Caco-2 (cell line): Measurements from ENCODE around the gene IDNK. TPM values are rescaled to one million over a fixed set of nuclear protein-coding genes. Genes with fewer than 3 reads are reported as not detected.

Experiments used
- BruUV-seq: library from RNA; stranded (reverse); fragments of 400-500 nt; replicated peaks from 2 replicates; lab custom pipeline; 2021; lab: Mats Ljungman, UMichigan
- CTCF ChIA-PET: fragments of 300-600 bp; sonication (Branson Sonifier 250); formaldehyde crosslinking; loops from one replicate; lab custom pipeline; 2022; ENCODE audit warnings: antibody characterized with exemption; lab: Charles Lee
- POLR2A ChIA-PET: fragments of 300-600 bp; sonication (Branson Sonifier 250); formaldehyde crosslinking; loops from one replicate; lab custom pipeline; 2022; ENCODE audit warnings: antibody characterized with exemption; lab: Charles Lee
- DNase-seq, 2 experiments: peaks; one replicate each; pipeline versions ENCODE4 v3.0.0 to v3.0.0-alpha.2; 2020 to 2022
- H3K27me3 ChIP-seq: replicated peaks from 2 replicates; pipeline ENCODE4 v1.6.0; 2011; ENCODE audit warnings: low read length; ENCODE audit not compliant: control insufficient read depth, insufficient read depth
- H3K36me3 ChIP-seq: 2 replicates; pipeline ENCODE4 v1.5.1; 2011; ENCODE audit warnings: low read length; ENCODE audit not compliant: control insufficient read depth, insufficient read depth
- H3K4me1 ChIP-seq: fragments of 250-450 bp; sonication (Bioruptor Pico); 2 replicates; pipeline ENCODE4 v1.5.1; 2020; ENCODE audit warnings: mild to moderate bottlenecking
- H3K4me3 ChIP-seq: 2 replicates; pipeline ENCODE4 v1.5.1; 2011; ENCODE audit warnings: low read depth, mild to moderate bottlenecking, control low read depth, low read length
- H3K9me3 ChIP-seq: fragments of 250-450 bp; sonication (Bioruptor Pico); 2 replicates; pipeline ENCODE4 v1.5.1; 2020; ENCODE audit warnings: mild to moderate bottlenecking, moderate library complexity
- H3K27ac Mint-ChIP-seq: one replicate; pipeline ENCODE4 v1.8.0; 2022; ENCODE audit warnings: mixed read lengths; ENCODE audit not compliant: unreplicated experiment
- H3K27me3 Mint-ChIP-seq: one replicate; pipeline ENCODE4 v1.8.0; 2022; ENCODE audit warnings: mixed read lengths; ENCODE audit not compliant: insufficient read depth, unreplicated experiment
- H3K36me3 Mint-ChIP-seq: one replicate; pipeline ENCODE4 v1.8.0; 2022; ENCODE audit warnings: mild to moderate bottlenecking, mixed read lengths; ENCODE audit not compliant: insufficient read depth, unreplicated experiment
- H3K4me1 Mint-ChIP-seq: one replicate; pipeline ENCODE4 v1.8.0; 2022; ENCODE audit warnings: low read depth, mixed read lengths; ENCODE audit not compliant: unreplicated experiment
- H3K4me3 Mint-ChIP-seq: one replicate; pipeline ENCODE4 v1.8.0; 2022; ENCODE audit warnings: mild to moderate bottlenecking, moderate library complexity, mixed read lengths; ENCODE audit not compliant: unreplicated experiment
- H3K9me3 Mint-ChIP-seq: one replicate; pipeline ENCODE4 v1.8.0; 2022; ENCODE audit warnings: mixed read lengths; ENCODE audit not compliant: unreplicated experiment
- CTCF ChIP-seq, 2 experiments: fragments of 200-600 bp in 1 of 2; IDR thresholded peaks; 1 replicate in 1 of 2; 2 replicates in 1 of 2; pipeline versions ENCODE4 v1.5.1 to v1.8.0; 2011 to 2022; ENCODE audit warnings: antibody characterized with exemption in 1 of 2, control low read depth in 1 of 2, inconsistent platforms in 1 of 2, low read depth in 1 of 2, low read length in 1 of 2, mild to moderate bottlenecking in 1 of 2, moderate library complexity in 1 of 2; ENCODE audit not compliant: insufficient read depth in 1 of 2, severe bottlenecking in 1 of 2, unreplicated experiment in 1 of 2
- intact Hi-C: fragments of 100-400 bp; cut with micrococcal nuclease; formaldehyde crosslinking; loops from one replicate; pipeline ENCODE4 v1.10.0; 2022; ENCODE audit not compliant: unreplicated experiment
- total RNA-seq: library from RNA; stranded (reverse); gene quantifications from 2 replicates; pipeline ENCODE4 v1.2.3, GENCODE V29; 2022

The IDNK gene
- total RNA-seq, 1 experiment from 2014 or later: 4.3 TPM

DNA sequence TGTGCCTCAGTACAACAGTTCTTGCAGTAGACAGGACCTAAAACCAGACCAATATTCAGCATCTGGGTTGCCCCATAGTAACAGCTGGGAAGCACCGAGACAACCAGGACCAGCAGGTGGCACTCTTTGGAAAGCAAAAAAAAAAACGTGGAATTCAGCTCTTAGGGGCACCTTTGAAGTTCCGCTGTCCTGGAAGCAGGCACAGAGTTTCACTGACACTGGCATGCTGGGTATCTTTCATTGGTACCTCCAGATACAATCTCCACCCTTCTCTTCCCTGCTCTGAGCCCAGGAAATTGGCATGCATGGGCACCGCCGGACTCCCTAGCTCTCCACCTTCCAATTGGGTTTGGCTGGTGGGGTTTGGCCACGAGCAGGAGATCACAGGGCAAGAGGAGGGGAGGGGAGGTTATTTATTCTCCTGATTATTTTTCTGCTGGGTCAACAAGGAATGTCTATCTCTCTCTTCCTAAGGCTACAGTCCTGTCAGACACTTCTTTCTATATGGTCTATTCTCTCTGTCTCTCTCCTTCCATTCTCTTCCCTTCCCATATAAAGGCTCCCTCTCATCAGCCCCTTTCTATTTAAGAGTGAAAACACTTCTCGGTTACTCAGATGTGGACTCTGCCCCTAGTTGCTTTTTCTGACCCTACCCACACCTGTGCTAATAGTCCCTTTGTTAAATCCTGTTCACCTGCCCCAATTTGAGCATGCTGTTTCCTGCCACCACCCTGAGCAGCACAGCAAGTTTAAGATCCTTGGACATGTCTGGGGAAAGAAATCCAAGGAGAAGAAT lies 1.9 kb upstream of the IDNK start:
- ChIA-PET POLR2A (no interaction called here), CTCF (interaction anchor here (0.6 to 1.3 kb wide), 4 partner anchors 16 to 390 kb away, joined by 3 to 15 read pairs (median 4); no protein-coding TSS in a partner anchor)
- intact Hi-C loops: loop anchor here (1.0 to 10.0 kb wide), 2 partner anchors 28 to 304 kb away; partner anchors contain the start of gene KIF27
- H3K27me3 Mint-ChIP-seq: no peaks in the 10 kb centered on the region
- Histone ChIP-seq H3K9me3 (no peaks in the 10 kb centered on the region), H3K27me3 (no peaks in the 10 kb centered on the region), H3K36me3 (no peaks in the 10 kb centered on the region), H3K4me1 (peaks cover 14% of the 10 kb centered on the region), H3K4me3 (peak overlapping the region; percentile 16)
- peak overlapping the region; percentile 86 for H3K27ac Mint-ChIP-seq
- H3K4me1 Mint-ChIP-seq: peaks cover 20% of the 10 kb centered on the region
- H3K9me3 Mint-ChIP-seq: no peaks in the 10 kb centered on the region
- peak; percentile 25 to 54 for TF ChIP-seq CTCF (IDR thresholded peaks at IDR 0.05; ENCODE audit: insufficient read depth in 1 of 2, low read depth in 1 of 2, low read length in 1 of 2, severe bottlenecking in 1 of 2, unreplicated experiment in 1 of 2)
- H3K36me3 Mint-ChIP-seq: peaks cover 13% of the 10 kb centered on the region
- no TSS peak for BruUV-seq
- peak overlapping the region; percentile 72 for H3K4me3 Mint-ChIP-seq
- DNase-seq: peak in 1 of 2 experiments; percentile 58

DNA sequence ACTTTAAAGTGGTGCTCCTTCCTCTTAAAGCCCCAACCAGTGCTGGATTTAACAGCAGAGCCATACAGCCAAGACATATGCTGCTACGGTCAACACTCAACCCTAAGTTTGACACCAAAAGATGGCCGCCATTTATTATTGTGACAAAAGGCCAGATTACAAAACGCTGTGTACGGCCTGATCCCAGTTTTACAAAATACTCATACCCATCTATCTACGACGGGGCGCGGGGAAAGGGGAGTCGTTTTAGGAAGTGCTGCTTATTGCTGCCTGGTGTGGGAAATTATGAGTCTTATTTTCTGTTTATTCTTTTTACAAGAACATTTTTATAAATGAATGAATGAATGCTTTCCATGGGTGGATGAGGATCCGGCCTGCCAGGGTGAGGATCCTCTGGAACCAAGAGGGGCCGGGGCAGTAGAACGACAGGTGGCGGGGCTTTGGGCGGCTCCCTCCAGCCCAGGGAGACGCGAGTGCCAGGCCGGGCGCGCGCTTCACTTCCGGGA lies 457 bp upstream of the IDNK start:
- H3K27ac Mint-ChIP-seq: peak overlapping the region; percentile 83
- ChIA-PET CTCF (no interaction called here), POLR2A (interaction anchor here (0.6 kb wide), 1 partner anchor 8 kb away, joined by 3 read pairs; no protein-coding TSS in a partner anchor)
- Histone ChIP-seq H3K4me3 (peak overlapping the region; percentile 65), H3K9me3 (no peaks in the 10 kb centered on the region), H3K36me3 (no peaks in the 10 kb centered on the region), H3K27me3 (no peaks in the 10 kb centered on the region), H3K4me1 (peaks cover 14% of the 10 kb centered on the region)
- peaks cover 20% of the 10 kb centered on the region for H3K4me1 Mint-ChIP-seq
- H3K36me3 Mint-ChIP-seq: peaks cover 13% of the 10 kb centered on the region
- BruUV-seq: no TSS peak
- no peak for DNase-seq
- no peaks in the 10 kb centered on the region for H3K27me3 Mint-ChIP-seq
- H3K9me3 Mint-ChIP-seq: no peaks in the 10 kb centered on the region
- H3K4me3 Mint-ChIP-seq: peak overlapping the region; percentile 84
- no peak for TF ChIP-seq CTCF (IDR thresholded peaks at IDR 0.05; ENCODE audit: insufficient read depth in 1 of 2, low read depth in 1 of 2, low read length in 1 of 2, severe bottlenecking in 1 of 2, unreplicated experiment in 1 of 2)
- intact Hi-C loops: loop anchor here (10.0 kb wide), 1 partner anchor 302 kb away; the partner anchor contains the start of gene KIF27

GRCh38 chr9:83623679-83624076 lies 735 bp downstream of the IDNK start:
- intact Hi-C loops: loop anchor here (1.0 to 10.0 kb wide), 2 partner anchors 14 to 301 kb away; partner anchors contain the start of gene KIF27
- TF ChIP-seq CTCF (IDR thresholded peaks at IDR 0.05; ENCODE audit: insufficient read depth in 1 of 2, low read depth in 1 of 2, low read length in 1 of 2, severe bottlenecking in 1 of 2, unreplicated experiment in 1 of 2): no peak
- no peaks in the 10 kb centered on the region for H3K27me3 Mint-ChIP-seq
- Histone ChIP-seq H3K36me3 (no peaks in the 10 kb centered on the region), H3K4me1 (peaks cover 14% of the 10 kb centered on the region), H3K27me3 (no peaks in the 10 kb centered on the region), H3K9me3 (no peaks in the 10 kb centered on the region), H3K4me3 (peak overlapping the region; percentile 65)
- H3K36me3 Mint-ChIP-seq: peaks cover 13% of the 10 kb centered on the region
- CTCF ChIA-PET: no interaction called here
- H3K4me3 Mint-ChIP-seq: peak overlapping the region; percentile 84
- POLR2A ChIA-PET: no interaction called here
- DNase-seq: no peak
- peak overlapping the region; percentile 83 for H3K27ac Mint-ChIP-seq
- BruUV-seq: no TSS peak
- H3K9me3 Mint-ChIP-seq: no peaks in the 10 kb centered on the region
- peaks cover 20% of the 10 kb centered on the region for H3K4me1 Mint-ChIP-seq
